Panc1 (cell line): ENCODE measurements around the gene BZW1. TPM values are rescaled to one million over a fixed set of nuclear protein-coding genes. Genes with fewer than 3 reads are reported as not detected.

Experiments
- ATAC-seq: fragments of 200-7000 bp; cut with Tn5 transposase; 2 replicates; pipeline ENCODE4 v1.9.1; 2020; ENCODE audit warnings: mild to moderate bottlenecking, moderate library complexity
- BruUV-seq: library from RNA; stranded (reverse); fragments of 400-500 nt; replicated peaks from 2 replicates; lab custom pipeline; 2021; lab: Mats Ljungman, UMichigan
- CTCF ChIA-PET: fragments of 300-600 bp; sonication (Branson Sonifier 250); formaldehyde crosslinking; loops from one replicate; lab custom pipeline; 2022; ENCODE audit warnings: antibody characterized with exemption; lab: Charles Lee
- POLR2A ChIA-PET: fragments of 300-600 bp; sonication (Branson Sonifier 250); formaldehyde crosslinking; loops from one replicate; lab custom pipeline; 2022; ENCODE audit warnings: antibody characterized with exemption; lab: Charles Lee
- DNase-seq: peaks from one replicate; pipeline ENCODE4 v3.0.0-alpha.2; 2010; ENCODE audit warnings: low read depth, low spot score
- H3K27ac ChIP-seq: 2 replicates; pipeline ENCODE4 v1.5.1; 2011; ENCODE audit warnings: mild to moderate bottlenecking, low read length, inconsistent platforms
- H3K27me3 ChIP-seq: fragments of 200-500 bp; sonication (Bioruptor generic); 2 replicates; pipeline ENCODE4 v1.6.0; 2014; ENCODE audit warnings: low read length, inconsistent platforms; ENCODE audit not compliant: control insufficient read depth, insufficient read depth
- H3K36me3 ChIP-seq: fragments of 200-500 bp; sonication (Bioruptor generic); 2 replicates; pipeline ENCODE4 v1.5.1; 2014; ENCODE audit warnings: inconsistent platforms, mild to moderate bottlenecking, low read length, moderate library complexity; ENCODE audit not compliant: control insufficient read depth, insufficient read depth
- H3K4me1 ChIP-seq: 2 replicates; pipeline ENCODE4 v1.5.1; 2011; ENCODE audit warnings: inconsistent platforms, mild to moderate bottlenecking, low read length, moderate library complexity; ENCODE audit not compliant: control insufficient read depth, insufficient read depth
- H3K4me3 ChIP-seq, 2 experiments: 2 replicates each; pipeline ENCODE4 v1.5.1; 2011 to 2012; ENCODE audit warnings: low read depth in 2 of 2, low read length in 2 of 2, mild to moderate bottlenecking in 2 of 2, inconsistent platforms in 1 of 2, moderate library complexity in 1 of 2
- H3K9me3 ChIP-seq: fragments of 200-500 bp; sonication (Bioruptor generic); 2 replicates; pipeline ENCODE4 v1.5.1; 2014; ENCODE audit warnings: low read depth, mild to moderate bottlenecking, inconsistent platforms, low read length, moderate library complexity; ENCODE audit not compliant: control insufficient read depth, insufficient read depth
- CTCF ChIP-seq: fragments of 450-650 bp; IDR thresholded peaks from 2 replicates; pipeline ENCODE4 v1.5.1; 2017; ENCODE audit warnings: mild to moderate bottlenecking
- POLR2AphosphoS5 ChIP-seq: IDR thresholded peaks from 2 replicates; pipeline ENCODE4 v1.6.1; 2012; ENCODE audit warnings: mild to moderate bottlenecking, low read depth, low read length, moderate library complexity
- REST ChIP-seq, 2 experiments: IDR thresholded peaks; 2 replicates each; pipeline ENCODE4 v1.6.1; 2011 to 2012; ENCODE audit warnings: low read depth in 2 of 2, control low read depth in 1 of 2, low read length in 1 of 2, mild to moderate bottlenecking in 1 of 2, moderate library complexity in 1 of 2; ENCODE audit not compliant: insufficient read depth in 1 of 2
- SIN3A ChIP-seq: IDR thresholded peaks from 2 replicates; pipeline ENCODE4 v1.6.1; 2012; ENCODE audit warnings: low read depth, mild to moderate bottlenecking, low read length, moderate library complexity, borderline replicate concordance; ENCODE audit not compliant: insufficient read depth
- TCF7L2 ChIP-seq: IDR thresholded peaks from 2 replicates; pipeline ENCODE4 v1.6.1; 2011; ENCODE audit warnings: mild to moderate bottlenecking, low read depth, low read length, inconsistent platforms
- in situ Hi-C: cut with HindIII; loops from 2 replicates; pipeline ENCODE4 v1.10.0; 2016; ENCODE audit warnings: low sequenced_read_pairs, low pct_unique_long_range_greater_than_20kb
- intact Hi-C: fragments of 100-400 bp; cut with micrococcal nuclease; formaldehyde crosslinking; loops from one replicate; pipeline ENCODE4 v1.10.0; 2022; ENCODE audit not compliant: unreplicated experiment
- total RNA-seq: library from RNA; stranded (reverse); gene quantifications from one replicate; pipeline ENCODE4 v1.2.1, GENCODE V29; 2021; ENCODE audit not compliant: unreplicated experiment

The BZW1 gene
- total RNA-seq, 1 experiment from 2014 or later, result 247 TPM

GRCh38 chr2:200847939-200848338, 36.2 kb downstream of the BZW1 start:
- ChIA-PET CTCF (no interaction called here), POLR2A (no interaction called here)
- DNase-seq (no peak), ATAC-seq (no peak)
- intact Hi-C loops (no loop called here), in situ Hi-C loops (no loop called here)
- no peaks in the 10 kb centered on the region for H3K9me3 ChIP-seq
- H3K27ac ChIP-seq, result no peak overlapping the region
- H3K4me1 ChIP-seq, result no peaks in the 10 kb centered on the region
- no peaks in the 10 kb centered on the region for H3K27me3 ChIP-seq
- no TSS peak for BruUV-seq
- TF ChIP-seq CTCF (no peak), SIN3A (no peak), TCF7L2 (no peak), REST (IDR thresholded peaks at IDR 0.05; ENCODE audit: insufficient read depth in 1 of 2, low read depth in 2 of 2, low read length in 1 of 2) (no peak), POLR2AphosphoS5 (no peak)
- H3K4me3 ChIP-seq, result no peak overlapping the region
- peaks cover 9% of the 10 kb centered on the region for H3K36me3 ChIP-seq

- TF ChIP-seq REST (IDR thresholded peaks at IDR 0.05; ENCODE audit: insufficient read depth in 1 of 2, low read depth in 2 of 2, low read length in 1 of 2) (no peak), POLR2AphosphoS5 (no peak), SIN3A (no peak), CTCF (no peak), TCF7L2 (no peak)
- in situ Hi-C loops (no loop called here), intact Hi-C loops (no loop called here)
- peaks cover 28% of the 10 kb centered on the region for H3K36me3 ChIP-seq
- H3K4me1 ChIP-seq, result no peaks in the 10 kb centered on the region
- no peaks in the 10 kb centered on the region for H3K9me3 ChIP-seq
- no peak overlapping the region for H3K4me3 ChIP-seq
- ATAC-seq (no peak), DNase-seq (no peak)
- ChIA-PET POLR2A (interaction anchor here (0.6 kb wide), 1 partner anchor 479 kb away, joined by 3 read pairs; no protein-coding TSS in a partner anchor), CTCF (no interaction called here)
- H3K27me3 ChIP-seq, result no peaks in the 10 kb centered on the region
- no peak overlapping the region for H3K27ac ChIP-seq
- no TSS peak for BruUV-seq
These were observed 39.0 kb downstream of the BZW1 start for GRCh38 chr2:200850512-200851256.
